KG1 (cell line): ENCODE results near the gene CRNN.

ENCODE experiments used
- DNase-seq: peaks from one replicate; lab custom pipeline; 2025; lab: John Stamatoyannopoulos, UW

CRNN gene

GRCh38 chr1:152419917-152420316 lies 5.9 kb upstream of the CRNN start:
- DNase-seq: no peak

GRCh38 chr1:152415454-152416227 lies 1.6 kb upstream of the CRNN start:
- no peak for DNase-seq

- DNase-seq: no peak
Observed at GRCh38 chr1:152412756-152413155, 1.3 kb downstream of the CRNN start.

GRCh38 chr1:152411134-152411533 lies 2.9 kb downstream of the CRNN start:
- no peak for DNase-seq

GRCh38 chr1:152410599-152410998 lies 3.5 kb downstream of the CRNN start:
- DNase-seq: no peak

- no peak for DNase-seq
Observed at GRCh38 chr1:152410028-152410427, 4.0 kb downstream of the CRNN start.

- no peak for DNase-seq
Observed at GRCh38 chr1:152408664-152409063, 5.4 kb downstream of the CRNN start.

- DNase-seq: no peak
Observed at GRCh38 chr1:152398812-152399698, 15.0 kb downstream of the CRNN start.

GRCh38 chr1:152397474-152397873 lies 16.6 kb downstream of the CRNN start:
- no peak for DNase-seq

- DNase-seq: no peak
Observed at GRCh38 chr1:152394151-152394550, 19.9 kb downstream of the CRNN start.

GRCh38 chr1:152392909-152393308 lies 21.2 kb downstream of the CRNN start:
- no peak for DNase-seq

- DNase-seq: no peak
Observed at GRCh38 chr1:152388889-152389288, 25.2 kb downstream of the CRNN start.

GRCh38 chr1:152386940-152387339 lies 27.1 kb downstream of the CRNN start:
- no peak for DNase-seq

- no peak for DNase-seq
Observed at GRCh38 chr1:152380932-152381331, 33.1 kb downstream of the CRNN start.

- no peak for DNase-seq
Observed at GRCh38 chr1:152374451-152374850, 39.6 kb downstream of the CRNN start.

- DNase-seq: no peak
Observed at GRCh38 chr1:152372672-152373071, 41.4 kb downstream of the CRNN start.

- no peak for DNase-seq
Observed at GRCh38 chr1:152367436-152367835, 46.6 kb downstream of the CRNN start.

GRCh38 chr1:152359906-152360305 lies 54.2 kb downstream of the CRNN start, which contains the start of gene FLG2:
Gene FLG2 (minus strand): TSS chr1:152360006. CDS start chr1:152358884, 1,122 bp downstream.
- DNase-seq: no peak
